Measurements from ENCODE around the gene FDX2. TPM values are rescaled to one million over a fixed set of nuclear protein-coding genes. Genes with fewer than 3 reads are reported as not detected.

Gene FDX2
- total and polyA plus RNA-seq, 2 of the 8 experiments (the other 6 are each of a cell fraction or from before 2014, with no cell fraction given), result 27.0 to 64.4 TPM

- TF ChIP-seq EGR1 (IDR thresholded peaks at IDR 0.05; ENCODE audit: borderline replicate concordance, low read depth, low read length), result no peak
- TF ChIP-seq RBBP5 (IDR thresholded peaks at IDR 0.05; ENCODE audit: borderline replicate concordance, low read depth, low read length), result no peak
- no peak for TF ChIP-seq KDM4A (IDR thresholded peaks at IDR 0.05; ENCODE audit: low read depth, low read length, severe bottlenecking)
- no peak for TF ChIP-seq GTF2F1 (IDR thresholded peaks at IDR 0.05; ENCODE audit: borderline replicate concordance, low read depth, low read length)
Measured at GRCh38 chr19:10316229-10317044, 622 bp upstream of the FDX2 start (continued).
